ENCODE measurements around the gene EFNA4. TPM values are rescaled to one million over a fixed set of nuclear protein-coding genes. Genes with fewer than 3 reads are reported as not detected.

EFNA4 gene
- total RNA-seq, 1 donor from 2014 or later, result 5.7 TPM

GRCh38 chr1:155084722-155085503, 21.4 kb downstream of the EFNA4 start:
- peak overlapping the region; percentile 88 for H3K4me3 Mint-ChIP-seq
- peaks cover 4% of the 10 kb centered on the region for H3K36me3 Mint-ChIP-seq (ENCODE audit: low read depth)
- intact Hi-C loops (cut with micrococcal nuclease), result loop anchor here (1.0 to 10.0 kb wide), 15 partner anchors 7 to 760 kb away; partner anchors contain the start of genes ADAR, AQP10, ATP8B2 and CKS1B
- H3K27ac Mint-ChIP-seq, result peak overlapping the region; percentile 94
- H3K9me3 Mint-ChIP-seq, result no peaks in the 10 kb centered on the region
- peaks cover 31% of the 10 kb centered on the region for H3K27me3 Mint-ChIP-seq (ENCODE audit: insufficient read depth)
- DNase-seq (ENCODE audit: low spot score), result peak; percentile 89
- peaks cover 34% of the 10 kb centered on the region for H3K4me1 Mint-ChIP-seq (ENCODE audit: low read depth)

GRCh38 chr1:155085504-155086127, 22.1 kb downstream of the EFNA4 start:
- DNase-seq (ENCODE audit: low spot score), result peak; percentile 59
- H3K4me3 Mint-ChIP-seq, result peak overlapping the region; percentile 88
- H3K27me3 Mint-ChIP-seq (ENCODE audit: insufficient read depth), result peaks cover 27% of the 10 kb centered on the region
- no peaks in the 10 kb centered on the region for H3K9me3 Mint-ChIP-seq
- H3K4me1 Mint-ChIP-seq (ENCODE audit: low read depth), result peaks cover 34% of the 10 kb centered on the region
- intact Hi-C loops (cut with micrococcal nuclease), result loop anchor here (1.0 to 10.0 kb wide), 11 partner anchors 40 to 761 kb away; partner anchors contain the start of genes AQP10, ATP8B2, CKS1B and KRTCAP2
- H3K27ac Mint-ChIP-seq, result peak overlapping the region; percentile 94
- peaks cover 4% of the 10 kb centered on the region for H3K36me3 Mint-ChIP-seq (ENCODE audit: low read depth)

- peak; percentile 73 for DNase-seq (ENCODE audit: low spot score)
These were observed 22.7 kb downstream of the EFNA4 start for GRCh38 chr1:155086128-155086741.

GRCh38 chr1:155086856-155087535, 23.5 kb downstream of the EFNA4 start:
- H3K9me3 Mint-ChIP-seq, result no peaks in the 10 kb centered on the region
- no peak for DNase-seq (ENCODE audit: low spot score)
- H3K27ac Mint-ChIP-seq, result no peak overlapping the region
- intact Hi-C loops (cut with micrococcal nuclease), result loop anchor here (1.0 to 10.0 kb wide), 4 partner anchors 81 to 762 kb away; partner anchors contain the start of genes AQP10, ATP8B2 and RUSC1
- peaks cover 17% of the 10 kb centered on the region for H3K27me3 Mint-ChIP-seq (ENCODE audit: insufficient read depth)
- peak overlapping the region; percentile 57 for H3K4me3 Mint-ChIP-seq
- peaks cover 31% of the 10 kb centered on the region for H3K4me1 Mint-ChIP-seq (ENCODE audit: low read depth)
- no peaks in the 10 kb centered on the region for H3K36me3 Mint-ChIP-seq (ENCODE audit: low read depth)

More at GRCh38 chr1:155086128-155086741, 22.7 kb downstream of the EFNA4 start:
- Mint-ChIP-seq H3K36me3 (ENCODE audit: low read depth) (peaks cover 4% of the 10 kb centered on the region), H3K27ac (peak overlapping the region; percentile 81), H3K9me3 (no peaks in the 10 kb centered on the region), H3K4me1 (ENCODE audit: low read depth) (peaks cover 34% of the 10 kb centered on the region), H3K4me3 (peak overlapping the region; percentile 67), H3K27me3 (ENCODE audit: insufficient read depth) (peaks cover 23% of the 10 kb centered on the region)
- intact Hi-C loops (cut with micrococcal nuclease), result loop anchor here (1.0 to 10.0 kb wide), 4 partner anchors 82 to 761 kb away; partner anchors contain the start of genes AQP10, ATP8B2 and RUSC1

GRCh38 chr1:155091071-155092051, 27.8 kb downstream of the EFNA4 start:
- Mint-ChIP-seq H3K4me3 (no peak overlapping the region), H3K36me3 (ENCODE audit: low read depth) (no peaks in the 10 kb centered on the region), H3K27me3 (ENCODE audit: insufficient read depth) (peaks cover 20% of the 10 kb centered on the region), H3K4me1 (ENCODE audit: low read depth) (peaks cover 7% of the 10 kb centered on the region), H3K9me3 (no peaks in the 10 kb centered on the region), H3K27ac (no peak overlapping the region)
- intact Hi-C loops (cut with micrococcal nuclease), result loop anchor here (1.0 to 5.0 kb wide), 5 partner anchors 7 to 82 kb away; partner anchors contain the start of genes EFNA1, KRTCAP2, SLC50A1 and TRIM46
- peak; percentile 69 for DNase-seq (ENCODE audit: low spot score)

- no peaks in the 10 kb centered on the region for H3K36me3 Mint-ChIP-seq (ENCODE audit: low read depth)
- no peak overlapping the region for H3K4me3 Mint-ChIP-seq
- peaks cover 7% of the 10 kb centered on the region for H3K4me1 Mint-ChIP-seq (ENCODE audit: low read depth)
- no peaks in the 10 kb centered on the region for H3K9me3 Mint-ChIP-seq
- H3K27me3 Mint-ChIP-seq (ENCODE audit: insufficient read depth), result peaks cover 27% of the 10 kb centered on the region
- no peak overlapping the region for H3K27ac Mint-ChIP-seq
- no peak for DNase-seq (ENCODE audit: low spot score)
- intact Hi-C loops (cut with micrococcal nuclease), result loop anchor here (1.0 to 5.0 kb wide), 2 partner anchors 8 to 35 kb away; partner anchors contain the start of gene EFNA1
These were observed 28.6 kb downstream of the EFNA4 start for GRCh38 chr1:155092131-155092530.

- no peak for DNase-seq (ENCODE audit: low spot score)
- Mint-ChIP-seq H3K27ac (no peak overlapping the region), H3K36me3 (ENCODE audit: low read depth) (no peaks in the 10 kb centered on the region), H3K4me1 (ENCODE audit: low read depth) (peaks cover 7% of the 10 kb centered on the region), H3K4me3 (no peak overlapping the region), H3K9me3 (no peaks in the 10 kb centered on the region), H3K27me3 (ENCODE audit: insufficient read depth) (peaks cover 28% of the 10 kb centered on the region)
- intact Hi-C loops (cut with micrococcal nuclease), result loop anchor here (1.0 to 5.0 kb wide), 2 partner anchors 8 to 35 kb away; partner anchors contain the start of gene EFNA1
These were observed 29.1 kb downstream of the EFNA4 start for GRCh38 chr1:155092641-155093040.

- intact Hi-C loops (cut with micrococcal nuclease), result loop anchor here (5.0 kb wide), 1 partner anchor 33 kb away; the partner anchor contains the start of gene EFNA1
- no peaks in the 10 kb centered on the region for H3K36me3 Mint-ChIP-seq (ENCODE audit: low read depth)
- no peak overlapping the region for H3K27ac Mint-ChIP-seq
- peaks cover 7% of the 10 kb centered on the region for H3K4me1 Mint-ChIP-seq (ENCODE audit: low read depth)
- H3K27me3 Mint-ChIP-seq (ENCODE audit: insufficient read depth), result peaks cover 31% of the 10 kb centered on the region
- H3K4me3 Mint-ChIP-seq, result no peak overlapping the region
- DNase-seq (ENCODE audit: low spot score), result no peak
- no peaks in the 10 kb centered on the region for H3K9me3 Mint-ChIP-seq
These were observed 30.5 kb downstream of the EFNA4 start for GRCh38 chr1:155093911-155094621.

GRCh38 chr1:155094622-155094948, 31.0 kb downstream of the EFNA4 start:
- Mint-ChIP-seq H3K9me3 (no peaks in the 10 kb centered on the region), H3K4me1 (ENCODE audit: low read depth) (peaks cover 7% of the 10 kb centered on the region), H3K36me3 (ENCODE audit: low read depth) (no peaks in the 10 kb centered on the region), H3K27me3 (ENCODE audit: insufficient read depth) (peaks cover 31% of the 10 kb centered on the region), H3K27ac (no peak overlapping the region), H3K4me3 (no peak overlapping the region)
- intact Hi-C loops (cut with micrococcal nuclease), result loop anchor here (5.0 kb wide), 1 partner anchor 33 kb away; the partner anchor contains the start of gene EFNA1
- DNase-seq (ENCODE audit: low spot score), result no peak

GRCh38 chr1:155099331-155099730, 35.8 kb downstream of the EFNA4 start:
- Mint-ChIP-seq H3K4me1 (ENCODE audit: low read depth) (no peaks in the 10 kb centered on the region), H3K27me3 (ENCODE audit: insufficient read depth) (peaks cover 32% of the 10 kb centered on the region), H3K36me3 (ENCODE audit: low read depth) (no peaks in the 10 kb centered on the region), H3K9me3 (no peaks in the 10 kb centered on the region), H3K27ac (no peak overlapping the region), H3K4me3 (no peak overlapping the region)
- DNase-seq (ENCODE audit: low spot score), result no peak
- intact Hi-C loops (cut with micrococcal nuclease), result no loop called here

GRCh38 chr1:155103325-155103724, 39.8 kb downstream of the EFNA4 start:
- intact Hi-C loops (cut with micrococcal nuclease), result no loop called here
- peaks cover 8% of the 10 kb centered on the region for H3K27me3 Mint-ChIP-seq (ENCODE audit: insufficient read depth)
- H3K4me3 Mint-ChIP-seq, result no peak overlapping the region
- no peaks in the 10 kb centered on the region for H3K9me3 Mint-ChIP-seq
- DNase-seq (ENCODE audit: low spot score), result no peak
- H3K36me3 Mint-ChIP-seq (ENCODE audit: low read depth), result no peaks in the 10 kb centered on the region
- no peaks in the 10 kb centered on the region for H3K4me1 Mint-ChIP-seq (ENCODE audit: low read depth)
- no peak overlapping the region for H3K27ac Mint-ChIP-seq

Measured in activated T-helper 1 cell treated with anti-CD3 and anti-CD28 coated beads, Interleukin-12 subunit alpha, Interleukin-12 subunit beta, Interleukin-2, Interleukin-4 antibody, amounts not matched to agents 30 ng/mL and 10 ng/mL and 1 ng/mL, durations not matched to agents 14 hours and 24 hours and 36 hours (primary cell).